T-helper 9 cell (primary cell): ENCODE results near the gene TRIM44.

Experiments
- DNase-seq: peaks from one replicate; pipeline ENCODE4 v3.0.0-alpha.2; 2020

The TRIM44 gene

GRCh38 chr11:35794333-35794732 lies 131.8 kb downstream of the TRIM44 start:
- no peak for DNase-seq

GRCh38 chr11:35794850-35795249 lies 132.3 kb downstream of the TRIM44 start:
- no peak for DNase-seq

GRCh38 chr11:35796562-35796961 lies 134.0 kb downstream of the TRIM44 start:
- no peak for DNase-seq

GRCh38 chr11:35798423-35798822 lies 135.8 kb downstream of the TRIM44 start:
- DNase-seq, result no peak

- no peak for DNase-seq
These were observed 136.4 kb downstream of the TRIM44 start for GRCh38 chr11:35798983-35799382.

GRCh38 chr11:35799655-35800054 lies 137.1 kb downstream of the TRIM44 start:
- no peak for DNase-seq

GRCh38 chr11:35800970-35801953 lies 138.7 kb downstream of the TRIM44 start:
- no peak for DNase-seq

- DNase-seq, result no peak
These were observed 139.6 kb downstream of the TRIM44 start for GRCh38 chr11:35802221-35802620.

GRCh38 chr11:35802672-35803071 lies 140.1 kb downstream of the TRIM44 start:
- no peak for DNase-seq

GRCh38 chr11:35803115-35803514 lies 140.5 kb downstream of the TRIM44 start:
- no peak for DNase-seq

GRCh38 chr11:35804451-35805040 lies 142.0 kb downstream of the TRIM44 start:
- DNase-seq, result no peak

GRCh38 chr11:35809561-35809960 lies 147.0 kb downstream of the TRIM44 start:
- no peak for DNase-seq

- DNase-seq, result no peak
These were observed 147.6 kb downstream of the TRIM44 start for GRCh38 chr11:35810045-35810645.

- DNase-seq, result no peak
These were observed 149.2 kb downstream of the TRIM44 start for GRCh38 chr11:35811783-35812182.

- DNase-seq, result no peak
These were observed 150.3 kb downstream of the TRIM44 start for GRCh38 chr11:35812828-35813227.

- DNase-seq, result no peak
These were observed 151.6 kb downstream of the TRIM44 start for GRCh38 chr11:35814081-35814695.

GRCh38 chr11:35814720-35815305 lies 152.2 kb downstream of the TRIM44 start:
- no peak for DNase-seq

- no peak for DNase-seq
These were observed 153.2 kb downstream of the TRIM44 start for GRCh38 chr11:35815556-35816315.

GRCh38 chr11:35820614-35821013 lies 158.0 kb downstream of the TRIM44 start:
- no peak for DNase-seq

GRCh38 chr11:35822815-35823495 lies 160.4 kb downstream of the TRIM44 start:
- DNase-seq, result no peak

- no peak for DNase-seq
These were observed 161.2 kb downstream of the TRIM44 start for GRCh38 chr11:35823742-35824298.
